Activated CD4-positive, alpha-beta T cell treated with anti-CD3 and anti-CD28 coated beads for 4 hours (primary cell): ENCODE results near the gene ZNF184.

Experiments used
- DNase-seq, 2 donors: peaks; one replicate each; pipeline ENCODE4 v3.0.0-alpha.2; 2020

ZNF184 gene

GRCh38 chr6:27422651-27423332, 50.1 kb downstream of the ZNF184 start:
- no peak for DNase-seq

GRCh38 chr6:27419363-27419762, 53.5 kb downstream of the ZNF184 start:
- DNase-seq, result no peak

GRCh38 chr6:27415898-27416297, 57.0 kb downstream of the ZNF184 start:
- no peak for DNase-seq

- no peak for DNase-seq
Measured at GRCh38 chr6:27414996-27415395, 57.9 kb downstream of the ZNF184 start.

- DNase-seq, result no peak
Measured at GRCh38 chr6:27414300-27414699, 58.6 kb downstream of the ZNF184 start.

- no peak for DNase-seq
Measured at GRCh38 chr6:27407153-27407814, 65.6 kb downstream of the ZNF184 start.

- DNase-seq, result no peak
Measured at GRCh38 chr6:27406085-27406484, 66.8 kb downstream of the ZNF184 start.

- no peak for DNase-seq
Measured at GRCh38 chr6:27400877-27401642, 71.8 kb downstream of the ZNF184 start.
